K562 (cell line): ENCODE data around the gene SRC. TPM values are rescaled to one million over a fixed set of nuclear protein-coding genes. Genes with fewer than 3 reads are reported as not detected.

Experiments
- ADNP ChIP-seq: fragments of 200-800 bp; sonication (Bioruptor generic); IDR thresholded peaks from 2 replicates; pipeline ENCODE4 v1.6.1; 2016; ENCODE audit warnings: missing genetic modification characterization, missing compliant biosample characterization
- BCOR ChIP-seq: fragments of 450-650 bp; IDR thresholded peaks from 2 replicates; pipeline ENCODE4 v1.6.1; 2016
- CBFB ChIP-seq: sonication (generic); formaldehyde crosslinking; IDR thresholded peaks from 2 replicates; pipeline ENCODE4 v1.4.0; 2020; ENCODE audit warnings: mild to moderate bottlenecking, missing genetic modification reagents
- E2F3 ChIP-seq: fragments of 250-450 bp; sonication (Bioruptor Pico); IDR thresholded peaks from 2 replicates; pipeline ENCODE4 v1.4.0; 2020; ENCODE audit warnings: mild to moderate bottlenecking
- HEY1 ChIP-seq: fragments of 250-450 bp; sonication (Bioruptor Pico); IDR thresholded peaks from 2 replicates; pipeline ENCODE4 v1.5.0; 2020; ENCODE audit warnings: mild to moderate bottlenecking, moderate library complexity, borderline replicate concordance
- HOXB6 ChIP-seq: fragments of 250-450 bp; sonication (Bioruptor Pico); IDR thresholded peaks from 2 replicates; pipeline ENCODE4 v1.5.1; 2022; ENCODE audit warnings: mild to moderate bottlenecking, borderline replicate concordance
- HSF4 ChIP-seq: fragments of 250-450 bp; sonication (Bioruptor Pico); IDR thresholded peaks from 2 replicates; pipeline ENCODE4 v2.1.2; 2022; ENCODE audit warnings: mild to moderate bottlenecking, moderate library complexity, borderline replicate concordance
- JUND ChIP-seq, 2 experiments: IDR thresholded peaks; 2 replicates in 1 of 2; 3 replicates in 1 of 2; pipeline ENCODE4 v1.6.1; 2011; ENCODE audit warnings: borderline replicate concordance in 2 of 2, low read depth in 2 of 2, low read length in 2 of 2, improper control_type of control experiment in 1 of 2, missing biosample characterization in 1 of 2, missing genetic modification characterization in 1 of 2, missing genetic modification reagents in 1 of 2
- NR1H2 ChIP-seq: sonication (generic); formaldehyde crosslinking; IDR thresholded peaks from 2 replicates; pipeline ENCODE4 v1.4.0; 2020; ENCODE audit warnings: mild to moderate bottlenecking, missing genetic modification reagents
- NUFIP1 ChIP-seq: fragments of 450-650 bp; IDR thresholded peaks from 2 replicates; pipeline ENCODE4 v1.6.1; 2018; ENCODE audit not compliant: partially characterized antibody
- RBM14 ChIP-seq: fragments of 200-400 bp; formaldehyde crosslinking; IDR thresholded peaks from 2 replicates; pipeline ENCODE4 v1.6.1; 2018; ENCODE audit warnings: low read depth, mild to moderate bottlenecking, low read length, moderate library complexity, borderline replicate concordance; ENCODE audit not compliant: insufficient read depth
- SAFB2 ChIP-seq: fragments of 200-400 bp; formaldehyde crosslinking; IDR thresholded peaks from 2 replicates; pipeline ENCODE4 v1.6.1; 2018; ENCODE audit warnings: borderline replicate concordance, low read length, low read depth, moderate library complexity; ENCODE audit not compliant: severe bottlenecking
- ZNF133 ChIP-seq: fragments of 250-450 bp; sonication (Bioruptor Pico); IDR thresholded peaks from 2 replicates; pipeline ENCODE4 v1.4.0; 2020; ENCODE audit warnings: mild to moderate bottlenecking
- ZNF140 ChIP-seq: fragments of 250-450 bp; sonication (Bioruptor Pico); IDR thresholded peaks from 2 replicates; pipeline ENCODE4 v1.8.0; 2021; ENCODE audit warnings: moderate library complexity, mild to moderate bottlenecking, inconsistent platforms
- ZNF766 ChIP-seq: fragments of 200-800 bp; sonication (Bioruptor generic); conservative IDR thresholded peaks from 2 replicates; pipeline ENCODE4 v1.6.1; 2016; ENCODE audit warnings: missing genetic modification characterization, missing compliant biosample characterization
- ZSCAN29 ChIP-seq: fragments of 450-650 bp; IDR thresholded peaks from 2 replicates; pipeline ENCODE4 v1.6.1; 2017
- polyA plus RNA-seq, 8 experiments: library from polyadenylated mRNA; depleted of rRNA in 4 of 8; stranded (reverse) in 5 of 8; unstranded in 3 of 8; fragments of >200 nt; fragmentation: Nextera tagmentation in 2 of 8; fragmentation: Illumina TruSeq in 1 of 8; extraction: Ambion mirVana in 2 of 8; extraction: Trizol in 1 of 8; gene quantifications; 2 replicates each; pipeline versions ENCODE4 v1.2.1 to v1.2.3, GENCODE V29; 2011 to 2014; ENCODE audit warnings: inconsistent platforms in 1 of 8, missing spikeins in 1 of 8
- total RNA-seq, 7 experiments: library from RNA; depleted of rRNA in 6 of 7; stranded (reverse); fragments of >200 nt in 6 of 7; fragmentation: Illumina TruSeq in 2 of 7; extraction: Trizol in 2 of 7; gene quantifications; 2 replicates each; pipeline versions ENCODE4 v1.2.1 to v1.2.3, GENCODE V29; 2011 to 2021; ENCODE audit warnings: low replicate concordance in 1 of 7
- TF ChIP-seq, protein P1 (sequence below): fragments of 250-450 bp; sonication (Bioruptor Pico); IDR thresholded peaks from 2 replicates; pipeline ENCODE4 v1.8.0; 2021; ENCODE audit warnings: mild to moderate bottlenecking, moderate library complexity
- TF ChIP-seq, protein P2 (sequence below): fragments of 250-450 bp; sonication (Bioruptor Pico); IDR thresholded peaks from 2 replicates; pipeline ENCODE4 v1.4.0; 2020; ENCODE audit warnings: mild to moderate bottlenecking

The SRC gene
- total and polyA plus RNA-seq, 9 of the 15 experiments (the other 6 are each of a cell fraction or from before 2014, with no cell fraction given): 0.06 to 8.5 (median 3.1) TPM

- TF ChIP-seq ZNF766 (CRISPR knock-in tag) (0 out of 2 replicates have a peak, but pooled peaks have one; percentile 7), HOXB6 (CRISPR knock-in tag) (no peak), HSF4 (CRISPR knock-in tag) (peak; percentile 88), ADNP (tag) (peak; percentile 82), HEY1 (CRISPR knock-in tag) (no peak), SAFB2 (no peak), NR1H2 (CRISPR knock-in tag) (no peak), NUFIP1 (no peak), RBM14 (no peak), ZNF133 (peak; percentile 28; the same call in 1 of the 2 replicates), CBFB (CRISPR knock-in tag) (no peak), ZSCAN29 (no peak), E2F3 (CRISPR knock-in tag) (peak; percentile 52; the same call in 1 of the 2 replicates), JUND (IDR thresholded peaks at IDR 0.05; ENCODE audit: borderline replicate concordance, low read depth, low read length) (no peak), JUND (tag; IDR thresholded peaks at IDR 0.05; ENCODE audit: borderline replicate concordance, low read depth, low read length) (no peak), ZNF140 (no peak), BCOR (peak; percentile 93)
- TF ChIP-seq, protein P1, sequence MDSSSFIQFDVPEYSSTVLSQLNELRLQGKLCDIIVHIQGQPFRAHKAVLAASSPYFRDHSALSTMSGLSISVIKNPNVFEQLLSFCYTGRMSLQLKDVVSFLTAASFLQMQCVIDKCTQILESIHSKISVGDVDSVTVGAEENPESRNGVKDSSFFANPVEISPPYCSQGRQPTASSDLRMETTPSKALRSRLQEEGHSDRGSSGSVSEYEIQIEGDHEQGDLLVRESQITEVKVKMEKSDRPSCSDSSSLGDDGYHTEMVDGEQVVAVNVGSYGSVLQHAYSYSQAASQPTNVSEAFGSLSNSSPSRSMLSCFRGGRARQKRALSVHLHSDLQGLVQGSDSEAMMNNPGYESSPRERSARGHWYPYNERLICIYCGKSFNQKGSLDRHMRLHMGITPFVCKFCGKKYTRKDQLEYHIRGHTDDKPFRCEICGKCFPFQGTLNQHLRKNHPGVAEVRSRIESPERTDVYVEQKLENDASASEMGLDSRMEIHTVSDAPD: 0 out of 2 replicates have a peak, but pooled peaks have one; percentile 5
- TF ChIP-seq, protein P2, sequence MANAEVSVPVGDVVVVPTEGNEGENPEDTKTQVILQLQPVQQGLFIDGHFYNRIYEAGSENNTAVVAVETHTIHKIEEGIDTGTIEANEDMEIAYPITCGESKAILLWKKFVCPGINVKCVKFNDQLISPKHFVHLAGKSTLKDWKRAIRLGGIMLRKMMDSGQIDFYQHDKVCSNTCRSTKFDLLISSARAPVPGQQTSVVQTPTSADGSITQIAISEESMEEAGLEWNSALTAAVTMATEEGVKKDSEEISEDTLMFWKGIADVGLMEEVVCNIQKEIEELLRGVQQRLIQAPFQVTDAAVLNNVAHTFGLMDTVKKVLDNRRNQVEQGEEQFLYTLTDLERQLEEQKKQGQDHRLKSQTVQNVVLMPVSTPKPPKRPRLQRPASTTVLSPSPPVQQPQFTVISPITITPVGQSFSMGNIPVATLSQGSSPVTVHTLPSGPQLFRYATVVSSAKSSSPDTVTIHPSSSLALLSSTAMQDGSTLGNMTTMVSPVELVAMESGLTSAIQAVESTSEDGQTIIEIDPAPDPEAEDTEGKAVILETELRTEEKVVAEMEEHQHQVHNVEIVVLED: 0 out of 2 replicates have a peak, but pooled peaks have one; percentile 38
- TF ChIP-seq, all 486 proteins: peak for 55
Measured at GRCh38 chr20:37378420-37378784, 32.5 kb downstream of the SRC start (continued).
